Measurements from ENCODE around the gene MCMBP. TPM values are rescaled to one million over a fixed set of nuclear protein-coding genes. Genes with fewer than 3 reads are reported as not detected.

Gene MCMBP
- total and polyA plus RNA-seq, 4 donors = 25.8 to 53.0 (median 50.2) TPM

- H3K27ac ChIP-seq (ENCODE audit: low read depth in 1 of 2, low read length in 1 of 2) = no peak overlapping the region
- H3K4me3 ChIP-seq = no peak overlapping the region
- 60 to 85% methylated on average over 1 of the region's 1 CpG for whole genome bisulfite sequencing, 2 donors
- no peaks in the 10 kb centered on the region for H3K9me3 ChIP-seq (ENCODE audit: control insufficient read depth in 4 of 4, insufficient read depth in 3 of 4, low read length in 3 of 4)
- no peaks in the 10 kb centered on the region for H3K27me3 ChIP-seq (ENCODE audit: control insufficient read depth in 3 of 3, insufficient read depth in 3 of 3, low read length in 2 of 3)
- H3K9ac ChIP-seq (ENCODE audit: insufficient read depth in 1 of 2, low read length in 2 of 2) = no peak overlapping the region
- no peak for TF ChIP-seq CTCF (IDR thresholded peaks at IDR 0.05; ENCODE audit: control extremely low read depth, extremely low read depth)
- H3K4me1 ChIP-seq (ENCODE audit: control insufficient read depth in 5 of 5, insufficient read depth in 5 of 5, low read length in 5 of 5) = peaks cover 0 to 2% (median 0%) of the 10 kb centered on the region in 5 donors
- DNase-seq = no peak
- ATAC-seq (ENCODE audit: insufficient read depth, low FRiP score) = no peak
- H3K36me3 ChIP-seq (ENCODE audit: control insufficient read depth in 4 of 4, insufficient read depth in 4 of 4, low read length in 4 of 4) = peaks cover 0 to 12% (median 3%) of the 10 kb centered on the region in 4 donors
Observed at GRCh38 chr10:119862524-119862923, 10.1 kb downstream of the MCMBP start.

- Histone ChIP-seq H3K9ac (ENCODE audit: insufficient read depth in 1 of 2, low read length in 2 of 2) (no peak overlapping the region), H3K4me1 (ENCODE audit: control insufficient read depth in 5 of 5, insufficient read depth in 5 of 5, low read length in 5 of 5) (peaks cover 0 to 2% (median 0%) of the 10 kb centered on the region in 5 donors), H3K9me3 (ENCODE audit: control insufficient read depth in 4 of 4, insufficient read depth in 3 of 4, low read length in 3 of 4) (no peaks in the 10 kb centered on the region), H3K36me3 (ENCODE audit: control insufficient read depth in 4 of 4, insufficient read depth in 4 of 4, low read length in 4 of 4) (peaks cover 3 to 11% (median 5%) of the 10 kb centered on the region in 4 donors), H3K4me3 (no peak overlapping the region), H3K27ac (ENCODE audit: low read depth in 1 of 2, low read length in 1 of 2) (no peak overlapping the region), H3K27me3 (ENCODE audit: control insufficient read depth in 3 of 3, insufficient read depth in 3 of 3, low read length in 2 of 3) (no peaks in the 10 kb centered on the region)
- DNase-seq = no peak
- ATAC-seq (ENCODE audit: insufficient read depth, low FRiP score) = no peak
- 75 to 84% methylated on average over 7 of the region's 7 CpGs for WGBS, 2 donors
- TF ChIP-seq CTCF (IDR thresholded peaks at IDR 0.05; ENCODE audit: control extremely low read depth, extremely low read depth) = no peak
Observed at GRCh38 chr10:119860866-119861607, 11.6 kb downstream of the MCMBP start.

GRCh38 chr10:119859420-119860258, 13.0 kb downstream of the MCMBP start:
- no peaks in the 10 kb centered on the region for H3K27me3 ChIP-seq (ENCODE audit: control insufficient read depth in 3 of 3, insufficient read depth in 3 of 3, low read length in 2 of 3)
- DNase-seq = peak in 2 of 3 donors; percentile 43 to 65
- 82 to 90% methylated on average over 1 of the region's 1 CpG for WGBS, 2 donors

More at GRCh38 chr10:119859420-119860258, 13.0 kb downstream of the MCMBP start:
- Histone ChIP-seq H3K9ac (ENCODE audit: insufficient read depth in 1 of 2, low read length in 2 of 2) (no peak overlapping the region), H3K4me3 (no peak overlapping the region), H3K27ac (ENCODE audit: low read depth in 1 of 2, low read length in 1 of 2) (no peak overlapping the region), H3K36me3 (ENCODE audit: control insufficient read depth in 4 of 4, insufficient read depth in 4 of 4, low read length in 4 of 4) (peaks cover 0 to 7% (median 4%) of the 10 kb centered on the region in 4 donors), H3K9me3 (ENCODE audit: control insufficient read depth in 4 of 4, insufficient read depth in 3 of 4, low read length in 3 of 4) (no peaks in the 10 kb centered on the region), H3K4me1 (ENCODE audit: control insufficient read depth in 5 of 5, insufficient read depth in 5 of 5, low read length in 5 of 5) (no peaks in the 10 kb centered on the region)
- ATAC-seq (ENCODE audit: insufficient read depth, low FRiP score) = no peak
- peak; percentile 39 for TF ChIP-seq CTCF (IDR thresholded peaks at IDR 0.05; ENCODE audit: control extremely low read depth, extremely low read depth)

Data from lung (tissue), 12 donors.